Naive thymus-derived CD4-positive, alpha-beta T cell (primary cell): Measurements from ENCODE around the gene GMPPA. TPM values are rescaled to one million over a fixed set of nuclear protein-coding genes. Genes with fewer than 3 reads are reported as not detected.

Experiments used
- ATAC-seq: fragments of 150-1000 bp; cut with Tn5 transposase; 2 replicates; pipeline ENCODE4 v1.10.0; 2021; ENCODE audit warnings: mild to moderate bottlenecking, moderate library complexity
- CTCF ChIA-PET: fragments of 350-600 bp; sonication (Branson Sonifier 250); formaldehyde crosslinking; loops from one replicate; lab custom pipeline; 2021; ENCODE audit warnings: antibody characterized with exemption; lab: Charles Lee
- POLR2A ChIA-PET: fragments of 350-600 bp; sonication (Branson Sonifier 250); formaldehyde crosslinking; loops from one replicate; lab custom pipeline; 2021; ENCODE audit warnings: antibody characterized with exemption, inconsistent platforms; lab: Charles Lee
- DNase-seq, 9 donors: peaks; one replicate each; pipeline versions ENCODE4 v3.0.0 to v3.0.0-alpha.2; 2020 to 2022; ENCODE audit warnings: mixed read lengths in 1 of 9
- H3K27ac ChIP-seq: one replicate; pipeline ENCODE4 v1.7.0; 2013; ENCODE audit warnings: mild to moderate bottlenecking, low read depth, low read length, moderate library complexity
- H3K27me3 ChIP-seq, 2 donors: one replicate each; pipeline ENCODE4 v1.7.0; 2013; ENCODE audit warnings: low read length in 2 of 2, mild to moderate bottlenecking in 2 of 2, moderate library complexity in 2 of 2; ENCODE audit not compliant: control insufficient read depth in 2 of 2, insufficient read depth in 2 of 2
- H3K36me3 ChIP-seq, 3 experiments: 1 replicate in 2 of 3; 2 replicates in 1 of 3; pipeline ENCODE4 v1.7.0; 2013; ENCODE audit warnings: low read length in 3 of 3, mild to moderate bottlenecking in 3 of 3, moderate library complexity in 1 of 3; ENCODE audit not compliant: insufficient read depth in 3 of 3, control insufficient read depth in 2 of 3
- H3K4me1 ChIP-seq, 2 donors: one replicate each; pipeline ENCODE4 v1.7.0; 2013; ENCODE audit warnings: low read length in 2 of 2, mild to moderate bottlenecking in 2 of 2, moderate library complexity in 1 of 2; ENCODE audit not compliant: control insufficient read depth in 2 of 2, insufficient read depth in 2 of 2
- H3K4me3 ChIP-seq: 2 replicates; pipeline ENCODE4 v1.7.0; 2013; ENCODE audit warnings: mild to moderate bottlenecking, low read length
- H3K9me3 ChIP-seq, 3 experiments: 1 replicate in 2 of 3; 2 replicates in 1 of 3; pipeline ENCODE4 v1.7.0; 2013; ENCODE audit warnings: low read length in 3 of 3; ENCODE audit not compliant: control insufficient read depth in 2 of 3
- H3K27ac Mint-ChIP-seq, 9 donors: one replicate each; pipeline ENCODE4 v1.8.0; 2020 to 2022; ENCODE audit warnings: mixed read lengths in 9 of 9, mild to moderate bottlenecking in 8 of 9, moderate library complexity in 5 of 9, inconsistent platforms in 2 of 9
- H3K27me3 Mint-ChIP-seq, 5 donors: one replicate each; pipeline ENCODE4 v1.8.0; 2021 to 2022; ENCODE audit warnings: mixed read lengths in 5 of 5, mild to moderate bottlenecking in 1 of 5
- H3K36me3 Mint-ChIP-seq, 5 donors: one replicate each; pipeline ENCODE4 v1.8.0; 2020 to 2022; ENCODE audit warnings: mixed read lengths in 5 of 5, mild to moderate bottlenecking in 3 of 5, inconsistent platforms in 1 of 5
- H3K4me1 Mint-ChIP-seq, 7 donors: one replicate each; pipeline ENCODE4 v1.8.0; 2020 to 2022; ENCODE audit warnings: mixed read lengths in 7 of 7, mild to moderate bottlenecking in 3 of 7, inconsistent platforms in 1 of 7
- H3K4me3 Mint-ChIP-seq, 10 donors: one replicate each; pipeline ENCODE4 v1.8.0; 2020 to 2022; ENCODE audit warnings: mild to moderate bottlenecking in 10 of 10, mixed read lengths in 10 of 10, moderate library complexity in 6 of 10, inconsistent platforms in 2 of 10
- H3K9me3 Mint-ChIP-seq, 11 donors: one replicate each; pipeline ENCODE4 v1.8.0; 2020 to 2022; ENCODE audit warnings: mixed read lengths in 11 of 11, mild to moderate bottlenecking in 4 of 11, inconsistent platforms in 1 of 11, moderate library complexity in 1 of 11
- intact Hi-C, 2 donors: fragments of 100-400 bp; cut with micrococcal nuclease; formaldehyde crosslinking; loops; one replicate each; pipeline ENCODE4 v1.15.1; 2023
- microRNA-seq: library from miRNA; unstranded; fragments of <30 nt; microRNA quantifications from one replicate; pipeline ENCODE4 v1.2.0, GENCODE V29; 2022; ENCODE audit warnings: borderline microRNAs expressed
- polyA plus RNA-seq, 2 donors: library from polyadenylated mRNA; unstranded; fragments of 300-500 nt; fragmentation: Illumina TruSeq; gene quantifications; one replicate each; pipeline ENCODE4 v1.2.3, GENCODE V29; 2021
- total RNA-seq, 6 experiments: library from RNA in 5 of 6; stranded (reverse) in 5 of 6; gene quantifications; 1 replicate in 5 of 6; 2 replicates in 1 of 6; pipeline ENCODE4 v1.2.3 and lab custom pipeline; 2021 to 2026

GMPPA gene
- total and polyA plus RNA-seq, 7 experiments from 2014 or later = 11.8 to 58.3 (median 28.1) TPM

- CTCF ChIA-PET = no interaction called here
- intact Hi-C loops = no loop called here
- H3K36me3 Mint-ChIP-seq = no peaks in the 10 kb centered on the region
Observed at GRCh38 chr2:219554350-219554749, 55.7 kb downstream of the GMPPA start.

GRCh38 chr2:219555956-219556355, 57.3 kb downstream of the GMPPA start:
- intact Hi-C loops = no loop called here
- H3K36me3 Mint-ChIP-seq = no peaks in the 10 kb centered on the region
- no peak overlapping the region for H3K27ac ChIP-seq
- no peaks in the 10 kb centered on the region for H3K9me3 Mint-ChIP-seq
- no peak overlapping the region for H3K4me3 Mint-ChIP-seq
- H3K27me3 Mint-ChIP-seq = peaks cover 4 to 50% (median 24%) of the 10 kb centered on the region in 5 donors
- H3K4me1 Mint-ChIP-seq = peaks cover 5 to 19% (median 6%) of the 10 kb centered on the region in 7 donors
- no peak overlapping the region for H3K27ac Mint-ChIP-seq
- no peak overlapping the region for H3K4me3 ChIP-seq
- POLR2A ChIA-PET = no interaction called here
- peaks cover 5 to 13% of the 10 kb centered on the region in 2 donors for H3K4me1 ChIP-seq
- DNase-seq (no peak), ATAC-seq (no peak)
- peaks cover 3 to 17% of the 10 kb centered on the region in 2 donors for H3K27me3 ChIP-seq
- CTCF ChIA-PET = no interaction called here
- no peaks in the 10 kb centered on the region for H3K9me3 ChIP-seq
- H3K36me3 ChIP-seq = no peaks in the 10 kb centered on the region

More at GRCh38 chr2:219554350-219554749, 55.7 kb downstream of the GMPPA start:
- Histone ChIP-seq H3K9me3 (no peaks in the 10 kb centered on the region), H3K27me3 (peaks cover 3 to 17% of the 10 kb centered on the region in 2 donors), H3K4me1 (peaks cover 5 to 13% of the 10 kb centered on the region in 2 donors), H3K27ac (no peak overlapping the region), H3K4me3 (no peak overlapping the region), H3K36me3 (no peaks in the 10 kb centered on the region)
- Mint-ChIP-seq H3K9me3 (no peaks in the 10 kb centered on the region), H3K27me3 (peaks cover 3 to 51% (median 25%) of the 10 kb centered on the region in 5 donors), H3K4me1 (peaks cover 5 to 20% (median 8%) of the 10 kb centered on the region in 7 donors), H3K4me3 (no peak overlapping the region), H3K27ac (no peak overlapping the region)
- POLR2A ChIA-PET = no interaction called here
- ATAC-seq = no peak
- DNase-seq = no peak

GRCh38 chr2:219556413-219556812, 57.7 kb downstream of the GMPPA start:
- Histone ChIP-seq H3K9me3 (no peaks in the 10 kb centered on the region), H3K27ac (no peak overlapping the region), H3K36me3 (no peaks in the 10 kb centered on the region), H3K27me3 (peaks cover 3 to 17% of the 10 kb centered on the region in 2 donors), H3K4me3 (no peak overlapping the region), H3K4me1 (peaks cover 5 to 13% of the 10 kb centered on the region in 2 donors)
- H3K27ac Mint-ChIP-seq = no peak overlapping the region
- peaks cover 4 to 16% (median 5%) of the 10 kb centered on the region in 7 donors for H3K4me1 Mint-ChIP-seq
- no peak overlapping the region for H3K4me3 Mint-ChIP-seq
- ChIA-PET POLR2A (no interaction called here), CTCF (no interaction called here)
- H3K27me3 Mint-ChIP-seq = peaks cover 4 to 48% (median 23%) of the 10 kb centered on the region in 5 donors
- no peaks in the 10 kb centered on the region for H3K9me3 Mint-ChIP-seq
- intact Hi-C loops = no loop called here
- DNase-seq (no peak), ATAC-seq (no peak)
- H3K36me3 Mint-ChIP-seq = no peaks in the 10 kb centered on the region

Small RNA genes within 50 kb of the gene (microRNA-seq; reads per million reads assigned to microRNA genes)
- gene MIR3132 = not detected

Other genes starting within 250 kb of the GMPPA start
- not detected for gene TUBA4B, start 245.6 kb upstream of the GMPPA start, total RNA-seq
- gene TUBA4B, start 245.6 kb upstream of the GMPPA start, polyA plus RNA-seq = not detected
- 100 to 1,000 TPM in 3 of 5 experiments, 10 to 100 TPM in 2; 82.9 to 260 (median 183) TPM for gene TUBA4A, start 245.0 kb upstream of the GMPPA start, total RNA-seq
- gene TUBA4A, start 245.0 kb upstream of the GMPPA start, polyA plus RNA-seq = 100 to 1,000 TPM; 145 to 336 TPM
- gene DNAJB2, start 219.5 kb upstream of the GMPPA start, total RNA-seq = 100 to 1,000 TPM in 4 of 5 experiments, 10 to 100 TPM in 1; 50.8 to 134 (median 113) TPM
- 1 to 10 TPM; 6.7 to 7.7 TPM for gene DNAJB2, start 219.5 kb upstream of the GMPPA start, polyA plus RNA-seq
- gene PTPRN, start 189.5 kb upstream of the GMPPA start, total RNA-seq = under 1 TPM in 1 of 5 experiments, not detected in 4; 0.48 TPM
- not detected for gene PTPRN, start 189.5 kb upstream of the GMPPA start, polyA plus RNA-seq
- not detected for gene RESP18, start 166.1 kb upstream of the GMPPA start, total RNA-seq
- not detected for gene RESP18, start 166.1 kb upstream of the GMPPA start, polyA plus RNA-seq
- 100 to 1,000 TPM in 1 of 5 experiments, 10 to 100 TPM in 4; 72.3 to 115 (median 73.9) TPM for gene DNPEP, start 111.0 kb upstream of the GMPPA start, total RNA-seq
- gene DNPEP, start 111.0 kb upstream of the GMPPA start, polyA plus RNA-seq = 10 to 100 TPM; 57.5 to 61.2 TPM
- gene DES, start 80.5 kb upstream of the GMPPA start, total RNA-seq = 1 to 10 TPM in 1 of 5 experiments, not detected in 4; 1.5 TPM
- gene DES, start 80.5 kb upstream of the GMPPA start, polyA plus RNA-seq = not detected
- gene SPEG, start 64.0 kb upstream of the GMPPA start, total RNA-seq = 10 to 100 TPM in 4 of 5 experiments, under 1 TPM in 1; 0.41 to 23.2 (median 15.0) TPM
- under 1 TPM; 0.26 to 0.76 TPM for gene SPEG, start 64.0 kb upstream of the GMPPA start, polyA plus RNA-seq
- gene ASIC4, start 15.6 kb downstream of the GMPPA start, total RNA-seq = under 1 TPM in 4 of 5 experiments, not detected in 1; 0.12 to 0.49 (median 0.17) TPM
- gene ASIC4, start 15.6 kb downstream of the GMPPA start, polyA plus RNA-seq = not detected
- gene CHPF, start 44.9 kb downstream of the GMPPA start, total RNA-seq = 10 to 100 TPM in 1 of 5 experiments, 1 to 10 TPM in 4; 4.3 to 15.3 (median 5.7) TPM
- 1 to 10 TPM; 4.1 to 7.8 TPM for gene CHPF, start 44.9 kb downstream of the GMPPA start, polyA plus RNA-seq
- under 1 TPM in 4 of 5 experiments, not detected in 1; 0.45 to 0.69 (median 0.50) TPM for gene TMEM198, start 45.1 kb downstream of the GMPPA start, total RNA-seq
- gene TMEM198, start 45.1 kb downstream of the GMPPA start, polyA plus RNA-seq = not detected
- 1 to 10 TPM in 2 of 5 experiments, under 1 TPM in 1, not detected in 2; 0.19 to 7.1 (median 4.0) TPM for gene OBSL1, start 72.6 kb downstream of the GMPPA start, total RNA-seq
- gene OBSL1, start 72.6 kb downstream of the GMPPA start, polyA plus RNA-seq = not detected
- gene INHA, start 73.4 kb downstream of the GMPPA start, total RNA-seq = under 1 TPM in 1 of 5 experiments, not detected in 4; 0.21 TPM
- not detected for gene INHA, start 73.4 kb downstream of the GMPPA start, polyA plus RNA-seq
- gene STK11IP, start 99.0 kb downstream of the GMPPA start, total RNA-seq = 10 to 100 TPM; 33.6 to 46.4 (median 42.6) TPM
- 10 to 100 TPM in 1 of 2 donors, 1 to 10 TPM in 1; 6.8 to 13.0 TPM for gene STK11IP, start 99.0 kb downstream of the GMPPA start, polyA plus RNA-seq
- gene SLC4A3, start 128.7 kb downstream of the GMPPA start, total RNA-seq = 1 to 10 TPM in 1 of 5 experiments, under 1 TPM in 2, not detected in 2; 0.19 to 3.4 (median 0.34) TPM
- gene SLC4A3, start 128.7 kb downstream of the GMPPA start, polyA plus RNA-seq = not detected